ENCODE data around the gene HOXC11. TPM values are rescaled to one million over a fixed set of nuclear protein-coding genes. Genes with fewer than 3 reads are reported as not detected.

Gene HOXC11
- total RNA-seq, 2 experiments from 2014 or later = not detected

DNA sequence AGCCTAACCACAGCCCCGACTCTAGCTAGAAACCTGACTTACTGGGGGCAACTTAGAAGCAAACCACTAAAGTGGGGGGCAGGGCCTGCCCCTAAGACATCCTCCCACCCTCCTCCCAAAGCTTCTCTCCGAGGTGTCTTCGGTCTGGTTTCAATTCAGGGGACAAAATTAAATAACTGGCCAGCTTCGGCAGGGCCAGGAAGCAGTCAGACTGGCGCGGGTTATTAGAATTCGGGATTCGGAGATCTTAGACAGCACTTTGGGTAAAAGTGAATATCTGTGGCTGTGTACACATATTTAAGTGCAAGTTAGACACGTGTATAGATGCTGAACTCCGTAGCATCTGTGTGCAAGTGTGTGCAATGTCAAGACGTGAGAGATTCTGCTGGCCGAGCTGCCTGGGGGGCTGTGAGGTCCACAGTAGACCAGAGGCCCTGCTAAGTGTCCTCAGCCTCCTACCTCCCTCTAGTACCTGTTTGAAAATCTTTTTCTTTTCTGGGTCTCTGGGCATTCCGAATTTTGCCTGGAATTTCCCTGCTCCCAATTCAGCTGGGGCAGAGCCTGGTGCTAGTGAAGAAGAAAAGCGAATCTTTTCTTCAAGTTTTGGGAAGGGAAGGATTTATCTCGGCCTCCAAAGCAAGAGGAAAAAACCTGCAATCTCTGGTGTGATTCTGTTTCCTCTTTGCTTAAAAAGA, 8.0 kb downstream of the HOXC11 start:
- CTCF ChIA-PET = no interaction called here
- POLR2A ChIA-PET = no interaction called here

DNA sequence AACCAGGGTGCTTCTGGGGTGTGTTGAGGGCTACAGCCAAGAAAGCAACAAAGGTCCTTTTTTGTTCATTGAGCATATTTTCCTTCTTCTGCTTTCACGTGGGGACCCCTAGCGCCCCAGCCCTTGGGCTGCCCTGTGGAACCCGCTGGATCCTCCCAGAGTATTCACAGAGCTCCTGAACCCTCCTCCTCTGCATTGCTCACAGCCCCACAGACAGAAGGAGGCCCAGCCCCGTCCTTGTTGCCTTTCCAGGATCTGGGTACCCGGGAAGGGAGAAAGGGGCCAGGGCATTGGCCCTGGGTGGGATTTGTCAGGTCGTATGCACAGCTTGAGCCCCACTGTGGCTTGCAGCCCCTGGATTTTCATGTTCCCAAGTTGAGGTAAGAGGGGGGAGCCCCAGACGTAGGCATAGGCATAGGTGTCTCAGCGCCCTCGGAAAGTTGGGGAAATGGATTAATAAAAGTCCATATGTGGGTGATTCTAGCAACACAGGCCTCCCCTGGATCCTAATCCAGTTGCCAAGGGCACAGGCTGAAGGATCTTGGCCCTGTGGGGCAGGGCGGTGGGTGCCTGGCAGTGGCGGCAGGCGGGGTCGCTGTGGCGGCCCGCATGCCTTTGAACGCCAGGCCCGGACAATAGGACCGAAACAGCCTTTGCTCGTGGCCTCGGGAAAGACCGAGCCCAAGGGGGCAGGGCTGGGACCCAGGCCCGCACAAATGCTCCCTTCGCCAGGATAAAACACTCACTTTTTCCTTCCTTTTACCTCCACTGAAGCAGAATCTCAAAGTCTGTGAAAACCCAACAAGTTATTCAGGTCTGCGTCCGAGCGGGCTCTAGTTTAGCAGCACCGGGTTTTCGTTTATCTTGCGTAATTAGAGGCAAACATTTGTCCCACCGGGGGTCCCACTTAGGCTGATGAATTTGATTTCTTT, 9.0 kb downstream of the HOXC11 start:
- CTCF ChIA-PET = interaction anchor here (0.6 kb wide), 1 partner anchor 50 kb away, joined by 3 read pairs; no protein-coding TSS in a partner anchor

DNA sequence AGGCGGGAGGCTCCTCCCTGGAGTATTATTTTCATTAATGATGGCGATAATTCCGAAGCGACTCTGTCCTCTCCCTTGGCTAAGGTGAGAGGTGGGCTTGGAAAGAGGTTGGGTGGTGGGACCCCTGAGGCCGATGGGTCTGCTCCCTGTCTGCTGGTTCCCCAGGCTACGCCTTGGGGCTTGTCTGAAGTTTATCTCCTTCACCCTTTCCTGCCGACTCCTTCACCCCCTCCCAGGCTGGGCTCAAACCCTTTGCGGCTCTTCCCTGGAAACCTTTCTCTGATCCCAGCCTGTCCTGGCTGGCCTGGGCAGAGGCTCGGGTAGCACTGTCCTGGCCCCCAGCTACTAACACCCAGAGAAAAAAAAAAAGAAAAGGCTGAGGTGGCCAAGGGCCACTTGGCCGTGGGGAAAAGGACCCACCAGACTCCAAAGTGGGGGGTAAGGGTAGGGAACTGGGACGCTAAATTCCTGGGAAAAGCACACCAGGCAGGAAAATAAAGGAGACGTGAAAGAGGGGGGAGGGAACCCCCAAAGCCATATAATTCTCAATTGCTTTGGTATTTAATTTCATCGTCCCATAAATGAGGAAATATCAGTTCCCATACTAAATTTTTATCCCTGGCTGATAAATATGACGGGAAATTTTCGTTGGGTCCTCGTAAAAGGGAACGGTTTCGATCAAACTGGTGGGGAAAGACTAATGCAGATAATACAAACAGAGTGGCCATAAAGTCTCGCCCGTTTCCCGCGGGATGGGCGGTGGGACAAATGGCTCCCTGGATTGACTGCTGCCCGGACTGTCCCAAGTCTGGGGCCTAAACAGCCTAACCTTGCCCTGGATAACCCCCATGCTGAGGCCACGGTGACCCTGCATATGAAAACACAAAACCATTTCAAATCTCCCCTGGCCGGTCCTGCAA, 10.0 kb downstream of the HOXC11 start:
- ChIA-PET CTCF (interaction anchor here (0.6 kb wide), 1 partner anchor 49 kb away, joined by 3 read pairs; no protein-coding TSS in a partner anchor), POLR2A (no interaction called here)

More for the DNA sequence above, 9.0 kb downstream of the HOXC11 start:
- POLR2A ChIA-PET = no interaction called here

- POLR2A ChIA-PET = no interaction called here
- CTCF ChIA-PET = no interaction called here
Measured at GRCh38 chr12:53983568-53983949, 10.6 kb downstream of the HOXC11 start.

DNA sequence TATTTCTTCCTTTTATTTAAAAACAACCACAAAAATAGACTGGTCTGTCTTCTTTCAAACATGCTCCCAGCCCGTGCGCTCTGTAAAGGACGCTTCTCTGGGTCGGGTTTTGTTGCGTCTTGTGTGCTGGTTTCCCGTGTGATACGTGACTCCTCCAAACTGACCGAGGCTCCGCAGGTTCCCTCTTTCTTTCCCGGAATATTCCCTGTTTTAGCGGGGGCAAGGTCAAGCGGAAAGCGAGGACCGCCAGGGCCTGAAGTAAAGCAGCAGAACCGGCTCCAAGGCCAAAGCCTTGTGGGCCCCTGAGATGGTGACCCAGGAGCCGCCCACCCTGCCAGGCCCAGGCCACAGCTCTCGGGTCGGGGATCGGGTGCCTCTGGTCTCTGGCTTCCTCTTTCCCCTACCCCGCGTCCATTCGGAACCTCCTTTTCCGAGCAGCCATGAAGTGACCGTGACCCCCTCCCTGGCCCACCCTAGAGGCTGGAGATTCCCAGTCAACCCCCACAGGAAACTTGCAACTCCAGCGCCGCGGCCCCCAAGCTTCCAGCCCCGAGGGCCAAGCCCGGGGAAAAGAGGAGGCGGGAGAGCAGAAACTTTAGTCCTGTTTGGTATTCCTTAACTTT, 11.1 kb downstream of the HOXC11 start:
- POLR2A ChIA-PET = no interaction called here
- CTCF ChIA-PET = interaction anchor here (0.8 to 2.0 kb wide), 6 partner anchors 18 to 257 kb away, joined by 3 to 13 read pairs (median 4); no protein-coding TSS in a partner anchor

- CTCF ChIA-PET = interaction anchor here (0.6 to 2.2 kb wide), 20 partner anchors 10 to 256 kb away, joined by 3 to 13 read pairs (median 4); partner anchors contain the start of genes HOXC13, HOXC8 and HOXC9
- POLR2A ChIA-PET = interaction anchor here (0.6 kb wide), 1 partner anchor 47 kb away, joined by 8 read pairs; no protein-coding TSS in a partner anchor
Measured at GRCh38 chr12:53984901-53985691, 12.2 kb downstream of the HOXC11 start, which contains the start of gene HOXC10. HOXC10 (plus strand) TSS chr12:53985146; CDS start chr12:53985260, 114 bp downstream.

DNA sequence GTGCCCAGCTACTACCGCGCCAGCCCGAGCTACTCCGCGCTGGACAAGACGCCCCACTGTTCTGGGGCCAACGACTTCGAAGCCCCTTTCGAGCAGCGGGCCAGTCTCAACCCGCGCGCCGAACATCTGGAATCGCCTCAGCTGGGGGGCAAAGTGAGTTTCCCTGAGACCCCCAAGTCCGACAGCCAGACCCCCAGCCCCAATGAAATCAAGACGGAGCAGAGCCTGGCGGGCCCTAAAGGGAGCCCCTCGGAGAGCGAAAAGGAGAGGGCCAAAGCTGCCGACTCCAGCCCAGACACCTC, 12.7 kb downstream of the HOXC11 start:
- POLR2A ChIA-PET = no interaction called here
- CTCF ChIA-PET = interaction anchor here (0.6 to 2.2 kb wide), 15 partner anchors 13 to 239 kb away, joined by 3 to 13 read pairs (median 5); partner anchors contain the start of genes HOXC13 and HOXC8

DNA sequence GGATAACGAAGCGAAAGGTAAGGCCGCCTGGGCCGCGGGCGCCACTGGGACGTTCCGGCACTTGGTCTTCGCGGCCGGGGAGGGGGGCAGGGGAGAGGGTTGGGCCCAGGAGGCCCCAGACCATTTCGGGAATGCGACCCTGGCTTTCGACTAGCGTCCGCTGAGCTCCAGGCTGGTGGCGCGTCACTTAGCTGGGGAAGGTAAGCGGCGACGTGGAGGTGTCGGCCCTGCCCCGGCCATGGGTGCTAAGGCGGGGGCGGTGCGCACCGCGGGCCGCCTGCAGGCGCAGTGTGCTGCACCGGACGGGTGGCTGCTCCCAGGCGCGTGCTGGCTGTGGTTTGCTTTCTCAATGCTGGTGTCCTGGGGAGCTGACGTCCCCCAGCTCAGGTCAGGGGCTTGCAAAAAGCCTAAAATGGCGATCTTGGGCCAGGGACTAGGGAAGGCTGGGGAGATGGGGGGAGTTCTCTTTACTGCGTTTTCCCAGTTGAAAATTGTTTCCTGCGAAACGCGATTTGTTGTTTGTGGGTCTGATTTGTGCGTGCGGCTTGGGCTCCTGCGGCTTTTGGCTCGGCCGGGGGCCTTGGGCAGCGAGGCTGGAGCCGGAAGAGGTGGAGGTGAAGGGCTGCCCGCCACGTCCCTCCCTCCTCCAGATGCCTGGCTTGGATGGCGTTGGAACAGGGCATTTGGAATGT, 13.2 kb downstream of the HOXC11 start:
- POLR2A ChIA-PET = no interaction called here
- CTCF ChIA-PET = interaction anchor here (0.6 to 2.2 kb wide), 15 partner anchors 14 to 240 kb away, joined by 3 to 13 read pairs (median 5); partner anchors contain the start of genes HOXC13 and HOXC8

GRCh38 chr12:53986686-53987483, 14.0 kb downstream of the HOXC11 start:
- ChIA-PET POLR2A (interaction anchor here (0.6 kb wide), 1 partner anchor 37 kb away, joined by 3 read pairs; no protein-coding TSS in a partner anchor), CTCF (interaction anchor here (0.9 to 2.2 kb wide), 7 partner anchors 19 to 372 kb away, joined by 3 to 11 read pairs (median 5); partner anchors contain the start of gene HOXC8)

- ChIA-PET CTCF (interaction anchor here (0.6 to 2.0 kb wide), 8 partner anchors 18 to 371 kb away, joined by 3 to 9 read pairs (median 4); no protein-coding TSS in a partner anchor), POLR2A (interaction anchor here (0.6 kb wide), 1 partner anchor 36 kb away, joined by 3 read pairs; no protein-coding TSS in a partner anchor)
Measured at GRCh38 chr12:53987787-53988230, 14.9 kb downstream of the HOXC11 start.

GRCh38 chr12:53988541-53989226, 15.8 kb downstream of the HOXC11 start:
- CTCF ChIA-PET = interaction anchor here (0.6 to 1.9 kb wide), 7 partner anchors 17 to 370 kb away, joined by 3 to 9 read pairs (median 3); no protein-coding TSS in a partner anchor
- POLR2A ChIA-PET = no interaction called here

DNA sequence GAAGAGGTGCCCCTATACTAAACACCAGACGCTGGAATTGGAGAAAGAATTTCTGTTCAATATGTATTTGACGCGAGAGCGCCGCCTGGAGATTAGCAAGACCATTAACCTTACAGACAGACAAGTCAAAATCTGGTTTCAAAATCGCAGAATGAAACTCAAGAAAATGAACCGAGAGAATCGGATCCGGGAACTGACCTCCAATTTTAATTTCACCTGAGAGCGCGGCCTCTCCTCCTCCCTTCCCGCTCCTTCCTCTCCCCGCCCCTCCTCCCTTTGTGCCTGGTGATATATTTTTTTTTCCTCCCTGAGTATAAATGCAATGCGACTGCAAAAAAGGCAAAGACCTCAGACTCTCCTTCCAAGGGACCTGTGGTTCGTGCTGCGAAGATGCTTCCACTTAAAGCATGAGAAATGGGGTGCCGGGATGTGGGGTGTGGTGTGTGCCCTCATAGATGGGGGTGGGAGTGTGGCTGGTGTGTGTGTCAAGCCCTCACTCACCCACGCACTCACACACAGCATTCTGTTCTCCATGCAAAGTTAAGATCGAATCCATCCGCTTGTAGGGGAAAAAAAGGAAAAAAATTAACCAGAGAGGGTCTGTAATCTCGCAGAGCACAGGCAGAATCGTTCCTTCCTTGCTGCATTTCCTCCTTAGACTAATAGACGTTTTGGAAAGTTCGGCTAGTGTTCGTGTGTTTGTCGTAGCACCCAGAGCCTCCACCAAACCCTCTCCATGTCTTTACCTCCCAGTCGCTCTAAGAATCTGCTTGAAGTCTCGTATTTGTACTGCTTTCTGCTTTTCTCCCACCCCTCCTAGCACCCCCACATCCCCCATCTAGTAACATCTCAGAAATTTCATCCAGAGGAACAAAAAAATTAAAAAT, 16.5 kb downstream of the HOXC11 start:
- CTCF ChIA-PET = interaction anchor here (0.7 to 2.3 kb wide), 4 partner anchors 16 to 243 kb away, joined by 3 to 9 read pairs (median 5); no protein-coding TSS in a partner anchor
- POLR2A ChIA-PET = no interaction called here

- ChIA-PET CTCF (interaction anchor here (0.6 to 2.3 kb wide), 3 partner anchors 15 to 244 kb away, joined by 3 to 7 read pairs (median 3); no protein-coding TSS in a partner anchor), POLR2A (no interaction called here)
Measured at GRCh38 chr12:53990311-53991076, 17.6 kb downstream of the HOXC11 start.

DNA sequence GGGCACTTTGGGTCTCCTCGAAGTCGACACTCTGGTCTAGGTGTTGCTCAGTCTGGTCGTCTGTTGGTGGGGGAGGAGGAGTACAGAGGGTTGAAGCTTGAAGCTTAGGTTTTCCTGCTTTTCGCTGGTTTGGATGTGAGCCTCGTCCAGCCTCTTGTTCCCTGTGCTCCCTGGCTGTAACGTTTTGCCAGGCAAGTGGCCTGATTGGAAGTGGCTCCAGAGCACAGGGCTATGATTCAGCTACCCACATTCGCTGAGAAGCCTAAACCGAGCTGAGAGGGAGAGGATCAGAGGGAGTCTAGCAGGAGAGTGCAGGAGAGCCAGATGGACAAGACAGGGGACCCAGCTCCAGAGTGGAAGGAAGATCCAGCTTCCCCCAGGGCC, 18.1 kb downstream of the HOXC11 start:
- CTCF ChIA-PET = interaction anchor here (0.6 to 2.3 kb wide), 6 partner anchors 9 to 244 kb away, joined by 3 to 7 read pairs (median 3); partner anchors contain the start of gene HOXC9
- POLR2A ChIA-PET = no interaction called here
